Natural killer cell (primary cell): ENCODE measurements around the gene CPAMD8. TPM values are rescaled to one million over a fixed set of nuclear protein-coding genes. Genes with fewer than 3 reads are reported as not detected.

Source experiments
- ATAC-seq, 3 donors: fragments of 150-1000 bp in 2 of 3; fragments of 200-7000 bp in 1 of 3; cut with Tn5 transposase; 1 replicate in 1 of 3; 2 replicates in 2 of 3; pipeline ENCODE4 v1.10.0; 2021; ENCODE audit warnings: mild to moderate bottlenecking in 2 of 3, moderate library complexity in 2 of 3
- DNase-seq, 2 donors: peaks; one replicate each; pipeline versions ENCODE4 v3.0.0 to v3.0.0-alpha.2; 2013 to 2021; ENCODE audit warnings: mixed read lengths in 1 of 2
- H3K27ac ChIP-seq: one replicate; pipeline ENCODE4 v1.5.1; 2013; ENCODE audit warnings: mild to moderate bottlenecking, low read length
- H3K27me3 ChIP-seq: one replicate; pipeline ENCODE4 v1.6.1; 2013; ENCODE audit warnings: low read length; ENCODE audit not compliant: control insufficient read depth, insufficient read depth
- H3K36me3 ChIP-seq: one replicate; pipeline ENCODE4 v1.6.1; 2013; ENCODE audit warnings: low read length; ENCODE audit not compliant: control insufficient read depth, insufficient read depth
- H3K4me1 ChIP-seq: one replicate; pipeline ENCODE4 v1.6.1; 2013; ENCODE audit warnings: low read length; ENCODE audit not compliant: control insufficient read depth, insufficient read depth
- H3K4me3 ChIP-seq: one replicate; pipeline ENCODE4 v1.5.1; 2013; ENCODE audit warnings: low read length
- H3K9me3 ChIP-seq: one replicate; pipeline ENCODE4 v1.6.1; 2013; ENCODE audit warnings: low read length; ENCODE audit not compliant: control insufficient read depth, insufficient read depth
- H3K27ac Mint-ChIP-seq, 2 donors: one replicate each; pipeline ENCODE4 v1.8.0; 2022; ENCODE audit warnings: mild to moderate bottlenecking in 2 of 2, mixed read lengths in 2 of 2, moderate library complexity in 1 of 2
- H3K27me3 Mint-ChIP-seq, 2 donors: one replicate each; pipeline ENCODE4 v1.8.0; 2022; ENCODE audit warnings: low read depth in 2 of 2, mixed read lengths in 2 of 2
- H3K36me3 Mint-ChIP-seq: one replicate; pipeline ENCODE4 v1.8.0; 2022; ENCODE audit warnings: mixed read lengths
- H3K4me1 Mint-ChIP-seq, 2 donors: one replicate each; pipeline ENCODE4 v1.8.0; 2022; ENCODE audit warnings: mixed read lengths in 2 of 2
- H3K4me3 Mint-ChIP-seq: one replicate; pipeline ENCODE4 v1.8.0; 2022; ENCODE audit warnings: mild to moderate bottlenecking, moderate library complexity, mixed read lengths
- H3K9me3 Mint-ChIP-seq, 2 donors: one replicate each; pipeline ENCODE4 v1.8.0; 2022; ENCODE audit warnings: mixed read lengths in 2 of 2
- CTCF ChIP-seq: fragments of 200-600 bp; IDR thresholded peaks from one replicate; pipeline ENCODE4 v1.8.0; 2022; ENCODE audit warnings: antibody characterized with exemption
- WGBS: methylation state at CpG from one replicate; pipeline ENCODE4 v1.1.7; 2013; ENCODE audit warnings: missing lambda C conversion rate; ENCODE audit not compliant: insufficient coverage; 5-methylcytosine and 5-hydroxymethylcytosine counted together
- intact Hi-C: fragments of 100-400 bp; cut with micrococcal nuclease; formaldehyde crosslinking; loops from one replicate; pipeline ENCODE4 v1.14.2; 2022
- total RNA-seq, 4 donors: library from RNA; stranded (reverse); fragments of 120-200 nt in 1 of 4; gene quantifications; one replicate each; pipeline versions ENCODE4 v1.2.3 to v1.2.4, GENCODE V29; 2013 to 2022

CPAMD8 gene
- total RNA-seq, 3 donors from 2014 or later (not counting 1 experiment from before 2014, with no cell fraction given): 3.6 to 4.9 (median 4.7) TPM

- no peak overlapping the region for H3K27ac ChIP-seq
- ATAC-seq (no peak), DNase-seq (no peak)
- no peak overlapping the region for H3K4me3 ChIP-seq
- H3K27me3 Mint-ChIP-seq: peaks cover 6 to 25% of the 10 kb centered on the region in 2 donors
- no peak overlapping the region for H3K27ac Mint-ChIP-seq
- H3K9me3 Mint-ChIP-seq: peaks cover 3 to 17% of the 10 kb centered on the region in 2 donors
- no peak for TF ChIP-seq CTCF
- H3K36me3 Mint-ChIP-seq: peaks cover 9% of the 10 kb centered on the region
- no peaks in the 10 kb centered on the region for H3K27me3 ChIP-seq
- intact Hi-C loops: no loop called here
- no peaks in the 10 kb centered on the region for H3K4me1 ChIP-seq
- H3K9me3 ChIP-seq: no peaks in the 10 kb centered on the region
- 92% methylated on average over 4 of the region's 4 CpGs for WGBS
- H3K36me3 ChIP-seq: no peaks in the 10 kb centered on the region
- no peak overlapping the region for H3K4me3 Mint-ChIP-seq
- H3K4me1 Mint-ChIP-seq: no peaks in the 10 kb centered on the region
Measured at GRCh38 chr19:16931306-16931705, 95.3 kb downstream of the CPAMD8 start.

GRCh38 chr19:16930753-16931152, 95.9 kb downstream of the CPAMD8 start:
- Mint-ChIP-seq H3K27ac (no peak overlapping the region), H3K4me3 (no peak overlapping the region), H3K9me3 (peaks cover 3 to 17% of the 10 kb centered on the region in 2 donors), H3K4me1 (no peaks in the 10 kb centered on the region), H3K27me3 (peaks cover 6 to 25% of the 10 kb centered on the region in 2 donors), H3K36me3 (peaks cover 9% of the 10 kb centered on the region)
- Histone ChIP-seq H3K4me1 (no peaks in the 10 kb centered on the region), H3K4me3 (no peak overlapping the region), H3K36me3 (no peaks in the 10 kb centered on the region), H3K27me3 (no peaks in the 10 kb centered on the region), H3K9me3 (peaks cover under 1% of the 10 kb centered on the region), H3K27ac (no peak overlapping the region)
- no peak for DNase-seq
- no peak for ATAC-seq
- intact Hi-C loops: no loop called here
- 77% methylated on average over 5 of the region's 5 CpGs for WGBS
- TF ChIP-seq CTCF: no peak

- Histone ChIP-seq H3K27me3 (no peaks in the 10 kb centered on the region), H3K36me3 (no peaks in the 10 kb centered on the region), H3K4me1 (no peaks in the 10 kb centered on the region), H3K27ac (no peak overlapping the region), H3K4me3 (no peak overlapping the region), H3K9me3 (peaks cover 8% of the 10 kb centered on the region)
- Mint-ChIP-seq H3K4me3 (no peak overlapping the region), H3K4me1 (no peaks in the 10 kb centered on the region), H3K27me3 (peaks cover 6 to 25% of the 10 kb centered on the region in 2 donors), H3K36me3 (peaks cover 8% of the 10 kb centered on the region), H3K9me3 (peaks cover 0 to 10% of the 10 kb centered on the region in 2 donors), H3K27ac (no peak overlapping the region)
- DNase-seq (no peak), ATAC-seq (no peak)
- 85% methylated on average over 10 of the region's 10 CpGs for WGBS
- TF ChIP-seq CTCF: no peak
- intact Hi-C loops: no loop called here
Measured at GRCh38 chr19:16928916-16929315, 97.7 kb downstream of the CPAMD8 start.

GRCh38 chr19:16928351-16928750, 98.3 kb downstream of the CPAMD8 start:
- intact Hi-C loops: no loop called here
- WGBS: 100% methylated on average over 2 of the region's 2 CpGs
- Mint-ChIP-seq H3K4me1 (no peaks in the 10 kb centered on the region), H3K36me3 (peaks cover 2% of the 10 kb centered on the region), H3K4me3 (no peak overlapping the region), H3K27ac (no peak overlapping the region), H3K27me3 (peaks cover 6 to 25% of the 10 kb centered on the region in 2 donors), H3K9me3 (peaks cover 0 to 6% of the 10 kb centered on the region in 2 donors)
- Histone ChIP-seq H3K4me3 (no peak overlapping the region), H3K9me3 (peaks cover 8% of the 10 kb centered on the region), H3K4me1 (no peaks in the 10 kb centered on the region), H3K27ac (no peak overlapping the region), H3K27me3 (no peaks in the 10 kb centered on the region), H3K36me3 (no peaks in the 10 kb centered on the region)
- no peak for TF ChIP-seq CTCF
- DNase-seq: no peak
- no peak for ATAC-seq
